ENCODE data around the gene LHFPL6. TPM values are rescaled to one million over a fixed set of nuclear protein-coding genes. Genes with fewer than 3 reads are reported as not detected.

The LHFPL6 gene
- total RNA-seq, 2 experiments from 2014 or later: 0.14 TPM; not detected in 1

DNA sequence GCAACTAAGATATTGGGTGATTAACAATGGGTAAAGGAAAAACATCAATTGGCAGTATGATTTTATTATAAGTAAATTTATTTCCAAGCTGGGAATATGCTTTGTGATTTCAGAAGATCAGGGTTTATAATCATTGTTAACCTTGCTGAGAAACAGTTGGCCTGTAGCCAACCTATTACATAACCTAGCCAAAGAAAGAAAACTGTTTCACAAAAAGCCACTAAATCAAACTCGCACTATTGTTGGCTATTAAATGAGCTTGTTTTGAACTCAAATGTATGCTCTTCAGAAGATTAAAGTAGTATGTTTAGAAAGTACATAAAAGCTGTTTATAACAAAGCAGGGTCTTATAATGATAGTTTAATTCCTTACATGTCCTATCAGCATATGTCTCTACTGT lies 151.7 kb downstream of the LHFPL6 start:
- Mint-ChIP-seq H3K9me3 (no peaks in the 10 kb centered on the region), H3K36me3 (no peaks in the 10 kb centered on the region), H3K4me1 (no peaks in the 10 kb centered on the region), H3K4me3 (no peak overlapping the region), H3K27me3 (peaks cover 4% of the 10 kb centered on the region), H3K27ac (no peak overlapping the region)
- DNase-seq: no peak
- POLR2A ChIA-PET: no interaction called here
- ATAC-seq (ENCODE audit: low read depth): no peak

DNA sequence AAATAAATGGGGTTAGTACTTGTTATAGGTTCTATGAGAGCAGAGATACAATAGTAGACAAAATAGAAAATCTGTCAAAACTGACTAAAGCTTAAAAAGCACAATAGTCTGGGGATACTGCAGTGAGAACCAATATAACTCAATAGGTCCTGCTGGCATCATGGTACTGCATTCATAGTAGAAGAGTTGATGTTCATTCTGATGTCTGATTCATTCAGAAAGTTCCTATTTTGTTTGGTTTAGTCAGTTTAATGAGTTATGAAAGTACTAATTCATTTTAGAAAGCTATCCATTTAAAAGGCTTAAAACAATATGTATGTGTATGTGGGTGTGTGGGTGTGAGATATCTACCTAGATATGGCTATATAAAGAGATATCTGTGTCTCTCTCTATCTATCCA lies 152.8 kb downstream of the LHFPL6 start:
- H3K36me3 Mint-ChIP-seq: no peaks in the 10 kb centered on the region
- no peak overlapping the region for H3K27ac Mint-ChIP-seq

DNA sequence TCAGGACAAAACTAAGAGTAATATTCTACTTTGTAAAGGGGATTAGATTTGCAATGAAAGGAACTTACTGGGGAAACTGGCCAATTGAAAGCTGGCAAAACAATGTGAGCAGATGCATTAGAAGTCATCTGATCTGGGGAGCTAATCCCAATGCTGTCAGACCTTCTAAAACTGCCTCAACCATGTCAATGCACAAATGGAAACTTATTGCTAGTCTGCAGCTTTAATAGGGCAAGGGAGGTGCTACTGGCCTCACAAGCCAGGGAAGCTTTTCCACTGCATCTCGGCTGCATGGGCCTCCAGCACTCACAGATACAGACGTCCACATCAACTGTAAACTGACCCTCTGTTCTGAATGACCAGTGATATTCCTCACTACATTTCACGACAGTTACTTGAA lies 154.2 kb downstream of the LHFPL6 start:
- no peaks in the 10 kb centered on the region for H3K4me1 Mint-ChIP-seq
- no peaks in the 10 kb centered on the region for H3K36me3 Mint-ChIP-seq
- no peak overlapping the region for H3K27ac Mint-ChIP-seq
- no peaks in the 10 kb centered on the region for H3K9me3 Mint-ChIP-seq
- ATAC-seq (ENCODE audit: low read depth) (no peak), DNase-seq (no peak)
- POLR2A ChIA-PET: no interaction called here
- no peak overlapping the region for H3K4me3 Mint-ChIP-seq
- peaks cover 7% of the 10 kb centered on the region for H3K27me3 Mint-ChIP-seq

More for the DNA sequence above, 152.8 kb downstream of the LHFPL6 start:
- Mint-ChIP-seq H3K4me3 (no peak overlapping the region), H3K27me3 (peaks cover 4% of the 10 kb centered on the region), H3K4me1 (no peaks in the 10 kb centered on the region), H3K9me3 (no peaks in the 10 kb centered on the region)
- no peak for DNase-seq
- POLR2A ChIA-PET: no interaction called here
- no peak for ATAC-seq (ENCODE audit: low read depth)

- Mint-ChIP-seq H3K36me3 (no peaks in the 10 kb centered on the region), H3K9me3 (no peaks in the 10 kb centered on the region), H3K27ac (no peak overlapping the region), H3K27me3 (peaks cover 11% of the 10 kb centered on the region), H3K4me1 (no peaks in the 10 kb centered on the region), H3K4me3 (no peak overlapping the region)
- DNase-seq (no peak), ATAC-seq (ENCODE audit: low read depth) (no peak)
- POLR2A ChIA-PET: no interaction called here
Observed at GRCh38 chr13:39446865-39447264, 156.1 kb downstream of the LHFPL6 start.

GRCh38 chr13:39444866-39445265 lies 158.1 kb downstream of the LHFPL6 start:
- ATAC-seq (ENCODE audit: low read depth) (no peak), DNase-seq (no peak)
- POLR2A ChIA-PET: no interaction called here
- Mint-ChIP-seq H3K36me3 (no peaks in the 10 kb centered on the region), H3K27me3 (peaks cover 11% of the 10 kb centered on the region), H3K9me3 (no peaks in the 10 kb centered on the region), H3K4me1 (no peaks in the 10 kb centered on the region), H3K27ac (no peak overlapping the region), H3K4me3 (no peak overlapping the region)

- peaks cover 2% of the 10 kb centered on the region for H3K9me3 Mint-ChIP-seq
- peaks cover 7% of the 10 kb centered on the region for H3K27me3 Mint-ChIP-seq
- no peaks in the 10 kb centered on the region for H3K4me1 Mint-ChIP-seq
- DNase-seq: no peak
- H3K27ac Mint-ChIP-seq: no peak overlapping the region
- POLR2A ChIA-PET: no interaction called here
- H3K4me3 Mint-ChIP-seq: no peak overlapping the region
- ATAC-seq (ENCODE audit: low read depth): no peak
- no peaks in the 10 kb centered on the region for H3K36me3 Mint-ChIP-seq
Observed at GRCh38 chr13:39433651-39434050, 169.3 kb downstream of the LHFPL6 start.

- no peak for DNase-seq
- no peaks in the 10 kb centered on the region for H3K36me3 Mint-ChIP-seq
- H3K4me1 Mint-ChIP-seq: no peaks in the 10 kb centered on the region
- POLR2A ChIA-PET: no interaction called here
- no peaks in the 10 kb centered on the region for H3K9me3 Mint-ChIP-seq
- H3K27ac Mint-ChIP-seq: no peak overlapping the region
- ATAC-seq (ENCODE audit: low read depth): no peak
- H3K27me3 Mint-ChIP-seq: peaks cover 9% of the 10 kb centered on the region
- H3K4me3 Mint-ChIP-seq: no peak overlapping the region
Observed at GRCh38 chr13:39432196-39432595, 170.8 kb downstream of the LHFPL6 start.

DNA sequence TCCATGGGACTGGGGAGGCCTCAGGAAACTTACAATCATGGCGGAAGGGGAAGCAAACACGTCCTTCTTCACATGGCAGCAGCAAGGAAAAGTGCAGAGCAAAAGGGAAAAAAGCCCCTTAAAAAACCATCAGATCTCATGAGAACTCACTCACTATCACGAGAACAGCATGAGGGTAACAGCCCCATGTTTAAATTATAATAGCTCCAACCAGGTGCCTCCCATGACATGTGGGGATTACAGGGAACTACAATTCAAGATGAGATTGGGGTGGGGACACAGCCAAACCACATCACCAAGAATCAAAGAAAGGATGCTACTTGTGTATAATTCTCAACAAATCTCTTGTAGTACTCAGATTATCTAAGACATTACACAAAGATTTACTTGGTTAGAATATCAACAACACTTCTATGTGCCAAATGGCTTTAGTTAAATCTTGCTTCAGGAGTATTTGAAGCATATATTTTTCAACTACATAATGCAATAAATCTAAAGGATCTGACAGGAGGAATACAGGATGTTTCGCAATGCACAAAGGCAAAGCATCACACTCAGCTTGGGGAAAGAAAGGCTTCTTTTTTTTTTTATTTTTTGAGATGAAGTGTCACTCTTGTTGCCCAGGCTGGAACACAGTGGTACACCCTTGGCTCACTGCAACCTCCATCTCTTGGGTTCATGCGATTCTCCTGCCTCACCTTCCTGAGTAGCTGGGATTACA lies 180.0 kb downstream of the LHFPL6 start:
- no peak for DNase-seq
- H3K4me3 Mint-ChIP-seq: no peak overlapping the region
- H3K4me1 Mint-ChIP-seq: no peaks in the 10 kb centered on the region
- POLR2A ChIA-PET: no interaction called here
- no peaks in the 10 kb centered on the region for H3K9me3 Mint-ChIP-seq
- no peak overlapping the region for H3K27ac Mint-ChIP-seq
- no peaks in the 10 kb centered on the region for H3K36me3 Mint-ChIP-seq
- no peak for ATAC-seq (ENCODE audit: low read depth)
- H3K27me3 Mint-ChIP-seq: peaks cover 4% of the 10 kb centered on the region

DNA sequence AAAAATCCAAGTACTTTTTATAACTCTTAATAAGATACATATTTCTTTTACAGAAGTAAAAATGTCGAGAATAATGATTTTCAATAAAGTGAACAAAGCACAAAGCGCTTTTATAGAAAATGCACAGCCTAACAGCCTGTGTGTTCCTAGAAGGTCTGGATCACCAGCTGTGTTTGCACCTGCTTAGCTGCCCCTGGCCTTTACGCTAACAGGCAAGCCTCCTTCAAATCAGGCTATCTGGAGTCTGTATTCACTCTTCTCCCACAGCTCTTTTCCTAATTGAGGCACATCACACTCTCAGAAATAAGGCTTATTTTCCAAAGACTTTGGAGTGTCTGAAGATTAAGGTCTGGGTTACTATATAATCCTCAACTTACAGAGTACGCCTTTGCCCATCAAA lies 183.1 kb downstream of the LHFPL6 start:
- DNase-seq: no peak
- Mint-ChIP-seq H3K4me1 (no peaks in the 10 kb centered on the region), H3K9me3 (no peaks in the 10 kb centered on the region), H3K27ac (no peak overlapping the region), H3K36me3 (no peaks in the 10 kb centered on the region), H3K4me3 (no peak overlapping the region), H3K27me3 (peaks cover 5% of the 10 kb centered on the region)
- ATAC-seq (ENCODE audit: low read depth): no peak
- POLR2A ChIA-PET: no interaction called here

DNA sequence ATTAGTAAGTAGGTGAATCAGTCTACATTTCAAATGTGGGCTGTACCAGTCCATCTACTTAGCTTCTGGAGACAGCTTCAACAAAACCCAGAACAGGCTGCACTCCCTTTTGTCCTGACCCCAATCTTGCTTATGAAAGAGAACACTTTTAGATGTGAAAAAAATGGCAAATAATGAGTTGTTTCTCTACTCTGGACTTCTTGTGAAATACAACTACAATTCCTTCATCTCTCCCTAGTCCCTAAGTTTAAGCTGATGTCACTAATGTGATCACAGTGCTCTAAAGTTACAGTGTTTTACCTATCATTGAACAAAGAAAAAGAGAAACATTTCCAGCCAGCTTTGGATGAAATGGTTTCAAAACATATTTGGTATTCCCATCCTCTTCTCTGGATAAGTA lies 183.9 kb downstream of the LHFPL6 start:
- Mint-ChIP-seq H3K36me3 (no peaks in the 10 kb centered on the region), H3K27me3 (peaks cover 5% of the 10 kb centered on the region), H3K27ac (no peak overlapping the region), H3K4me3 (no peak overlapping the region), H3K9me3 (no peaks in the 10 kb centered on the region), H3K4me1 (no peaks in the 10 kb centered on the region)
- DNase-seq: no peak
- ATAC-seq (ENCODE audit: low read depth): no peak
- POLR2A ChIA-PET: no interaction called here

DNA sequence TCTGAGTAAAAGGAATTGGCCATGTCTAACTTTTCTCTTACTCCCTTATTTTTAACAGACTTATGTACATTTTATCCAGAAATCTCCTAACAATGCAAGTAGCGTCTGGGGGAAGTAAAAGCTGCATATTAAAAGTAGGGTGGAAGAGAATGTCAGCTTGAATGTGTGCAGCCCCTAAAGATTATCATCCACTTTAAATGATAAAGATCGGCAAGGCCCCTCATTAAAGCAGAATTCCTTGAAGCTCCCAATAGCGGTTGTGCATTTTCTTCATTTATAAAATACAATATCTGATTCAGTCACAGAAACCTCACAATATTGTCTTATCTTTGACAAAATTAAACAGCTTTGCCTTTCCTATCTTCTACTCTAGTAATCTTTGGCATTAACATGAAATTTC lies 184.6 kb downstream of the LHFPL6 start:
- H3K9me3 Mint-ChIP-seq: no peaks in the 10 kb centered on the region
- DNase-seq: no peak
- H3K27ac Mint-ChIP-seq: no peak overlapping the region
- no peak overlapping the region for H3K4me3 Mint-ChIP-seq
- POLR2A ChIA-PET: no interaction called here
- H3K27me3 Mint-ChIP-seq: peaks cover 5% of the 10 kb centered on the region
- no peak for ATAC-seq (ENCODE audit: low read depth)
- no peaks in the 10 kb centered on the region for H3K36me3 Mint-ChIP-seq
- no peaks in the 10 kb centered on the region for H3K4me1 Mint-ChIP-seq

- H3K9me3 Mint-ChIP-seq: no peaks in the 10 kb centered on the region
- no peak for ATAC-seq (ENCODE audit: low read depth)
- H3K36me3 Mint-ChIP-seq: no peaks in the 10 kb centered on the region
- H3K4me3 Mint-ChIP-seq: no peak overlapping the region
- no peak for DNase-seq
- peaks cover 5% of the 10 kb centered on the region for H3K27me3 Mint-ChIP-seq
- POLR2A ChIA-PET: no interaction called here
- no peak overlapping the region for H3K27ac Mint-ChIP-seq
- H3K4me1 Mint-ChIP-seq: no peaks in the 10 kb centered on the region
Observed at GRCh38 chr13:39417643-39418042, 185.3 kb downstream of the LHFPL6 start.

- H3K27ac Mint-ChIP-seq: no peak overlapping the region
- H3K9me3 Mint-ChIP-seq: no peaks in the 10 kb centered on the region
- POLR2A ChIA-PET: no interaction called here
- H3K27me3 Mint-ChIP-seq: peaks cover 5% of the 10 kb centered on the region
- H3K36me3 Mint-ChIP-seq: no peaks in the 10 kb centered on the region
- ATAC-seq (ENCODE audit: low read depth): no peak
- H3K4me3 Mint-ChIP-seq: no peak overlapping the region
- DNase-seq: no peak
- H3K4me1 Mint-ChIP-seq: no peaks in the 10 kb centered on the region
Observed at GRCh38 chr13:39417131-39417530, 185.9 kb downstream of the LHFPL6 start.

- Mint-ChIP-seq H3K27ac (no peak overlapping the region), H3K4me1 (no peaks in the 10 kb centered on the region), H3K27me3 (peaks cover 6% of the 10 kb centered on the region), H3K4me3 (no peak overlapping the region), H3K36me3 (no peaks in the 10 kb centered on the region), H3K9me3 (no peaks in the 10 kb centered on the region)
- no peak for ATAC-seq (ENCODE audit: low read depth)
- POLR2A ChIA-PET: no interaction called here
- no peak for DNase-seq
Observed at GRCh38 chr13:39415008-39415802, 187.8 kb downstream of the LHFPL6 start.
